Cardiac muscle cell (in vitro differentiated cells and primary cell): ENCODE data around the gene CMAS. TPM values are rescaled to one million over a fixed set of nuclear protein-coding genes. Genes with fewer than 3 reads are reported as not detected.

ENCODE experiments used
- DNase-seq, 2 donors: peaks; one replicate each; pipeline versions ENCODE4 v3.0.0 to v3.0.0-alpha.2; 2010 to 2017; ENCODE audit warnings: low read depth in 1 of 2, low spot score in 1 of 2
- H3K27ac ChIP-seq: fragments of 200-600 bp; sonication (generic); 2 replicates; pipeline ENCODE4 v1.5.1; 2016
- H3K27me3 ChIP-seq: fragments of 200-600 bp; sonication (generic); 2 replicates; pipeline ENCODE4 v1.6.0; 2016; ENCODE audit warnings: control low read depth
- H3K36me3 ChIP-seq: fragments of 200-600 bp; sonication (generic); 2 replicates; pipeline ENCODE4 v1.5.1; 2016; ENCODE audit warnings: control low read depth
- H3K4me1 ChIP-seq: fragments of 200-600 bp; sonication (generic); 2 replicates; pipeline ENCODE4 v1.8.1; 2017; ENCODE audit warnings: low read depth, mild to moderate bottlenecking, mixed run types
- H3K4me3 ChIP-seq: fragments of 200-600 bp; sonication (generic); 2 replicates; pipeline ENCODE4 v1.5.1; 2016; ENCODE audit warnings: mild to moderate bottlenecking
- H3K9me3 ChIP-seq: fragments of 200-600 bp; sonication (generic); 2 replicates; pipeline ENCODE4 v1.5.1; 2017; ENCODE audit warnings: low read depth, mild to moderate bottlenecking, control low read depth
- polyA plus RNA-seq: library from polyadenylated mRNA; unstranded; fragments of >200 nt; fragmentation: Nextera tagmentation; extraction: Ambion mirVana; gene quantifications from 2 replicates; pipeline ENCODE4 v1.2.1, GENCODE V29; 2016
- total RNA-seq: library from RNA; depleted of rRNA; stranded (reverse); fragments of >200 nt; gene quantifications from 2 replicates; pipeline ENCODE4 v1.2.3, GENCODE V29; 2016
- TF ChIP-seq, protein P1 (sequence below): IDR thresholded peaks from 2 replicates; pipeline ENCODE4 v1.5.1; 2012; ENCODE audit warnings: low read depth, mild to moderate bottlenecking, low read length

Gene CMAS
- total and polyA plus RNA-seq, 2 experiments from 2014 or later, result 26.1 to 82.7 TPM

DNA sequence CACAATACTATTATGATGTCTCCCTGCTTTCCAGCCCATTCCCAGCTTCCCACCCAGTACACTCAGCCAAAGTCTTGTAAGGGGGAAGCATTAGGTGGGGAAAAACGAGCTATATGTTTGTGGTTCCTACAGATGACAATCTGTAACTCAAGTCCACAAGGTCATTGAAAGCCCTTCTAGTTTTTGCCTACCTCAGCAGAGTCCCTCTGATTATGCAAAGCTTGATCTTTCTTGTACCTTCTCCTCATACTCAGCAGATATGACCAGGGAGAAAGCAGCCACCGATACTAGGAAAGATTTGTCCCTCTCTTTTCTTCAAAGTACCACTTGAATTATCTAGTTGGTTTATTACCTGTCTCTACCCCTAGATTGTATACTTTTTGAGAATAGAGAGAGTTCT, 10.6 kb downstream of the CMAS start:
- Histone ChIP-seq H3K27ac (no peak overlapping the region), H3K36me3 (peaks cover 38% of the 10 kb centered on the region), H3K4me3 (no peak overlapping the region), H3K9me3 (no peaks in the 10 kb centered on the region), H3K27me3 (no peaks in the 10 kb centered on the region), H3K4me1 (no peaks in the 10 kb centered on the region)
- TF ChIP-seq, protein P1, sequence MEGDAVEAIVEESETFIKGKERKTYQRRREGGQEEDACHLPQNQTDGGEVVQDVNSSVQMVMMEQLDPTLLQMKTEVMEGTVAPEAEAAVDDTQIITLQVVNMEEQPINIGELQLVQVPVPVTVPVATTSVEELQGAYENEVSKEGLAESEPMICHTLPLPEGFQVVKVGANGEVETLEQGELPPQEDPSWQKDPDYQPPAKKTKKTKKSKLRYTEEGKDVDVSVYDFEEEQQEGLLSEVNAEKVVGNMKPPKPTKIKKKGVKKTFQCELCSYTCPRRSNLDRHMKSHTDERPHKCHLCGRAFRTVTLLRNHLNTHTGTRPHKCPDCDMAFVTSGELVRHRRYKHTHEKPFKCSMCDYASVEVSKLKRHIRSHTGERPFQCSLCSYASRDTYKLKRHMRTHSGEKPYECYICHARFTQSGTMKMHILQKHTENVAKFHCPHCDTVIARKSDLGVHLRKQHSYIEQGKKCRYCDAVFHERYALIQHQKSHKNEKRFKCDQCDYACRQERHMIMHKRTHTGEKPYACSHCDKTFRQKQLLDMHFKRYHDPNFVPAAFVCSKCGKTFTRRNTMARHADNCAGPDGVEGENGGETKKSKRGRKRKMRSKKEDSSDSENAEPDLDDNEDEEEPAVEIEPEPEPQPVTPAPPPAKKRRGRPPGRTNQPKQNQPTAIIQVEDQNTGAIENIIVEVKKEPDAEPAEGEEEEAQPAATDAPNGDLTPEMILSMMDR, result no peak
- no peak for DNase-seq

DNA sequence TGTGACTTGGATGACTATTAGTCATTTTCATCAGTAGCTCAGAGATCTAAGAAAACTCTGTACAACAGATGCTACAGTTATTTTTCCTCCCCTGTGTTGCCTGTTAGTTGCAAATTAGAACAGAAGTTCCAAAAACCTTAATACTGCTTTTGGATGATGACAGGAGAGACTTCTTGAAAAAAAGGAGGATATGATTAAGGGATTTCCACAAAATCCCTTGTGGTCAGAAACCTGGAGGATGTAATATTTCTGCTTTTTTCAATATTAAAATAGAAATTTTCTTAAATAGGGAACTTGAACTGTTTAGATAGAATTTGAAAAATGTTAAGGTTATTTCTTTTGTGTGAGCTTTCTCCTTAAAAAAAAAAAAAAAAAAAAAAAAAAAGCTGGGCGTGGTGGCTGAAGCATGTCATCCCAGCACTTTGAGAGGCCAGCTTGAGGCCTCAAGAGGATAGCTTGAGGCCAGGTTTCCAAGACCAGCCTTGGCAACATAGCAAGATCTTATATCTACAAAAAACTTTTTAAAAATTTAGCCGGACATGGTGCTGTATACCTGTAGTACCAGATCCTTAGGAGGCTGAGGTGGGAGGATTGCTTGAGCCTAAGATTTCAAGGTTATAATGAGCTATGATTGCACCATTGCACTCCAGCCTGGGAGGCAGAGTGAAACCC, 14.1 kb downstream of the CMAS start:
- H3K36me3 ChIP-seq, result peaks cover 46% of the 10 kb centered on the region
- no peaks in the 10 kb centered on the region for H3K9me3 ChIP-seq
- no peaks in the 10 kb centered on the region for H3K27me3 ChIP-seq
- DNase-seq, result no peak
- H3K4me1 ChIP-seq, result no peaks in the 10 kb centered on the region
- H3K27ac ChIP-seq, result no peak overlapping the region
- TF ChIP-seq, protein P1, result no peak
- no peak overlapping the region for H3K4me3 ChIP-seq

DNA sequence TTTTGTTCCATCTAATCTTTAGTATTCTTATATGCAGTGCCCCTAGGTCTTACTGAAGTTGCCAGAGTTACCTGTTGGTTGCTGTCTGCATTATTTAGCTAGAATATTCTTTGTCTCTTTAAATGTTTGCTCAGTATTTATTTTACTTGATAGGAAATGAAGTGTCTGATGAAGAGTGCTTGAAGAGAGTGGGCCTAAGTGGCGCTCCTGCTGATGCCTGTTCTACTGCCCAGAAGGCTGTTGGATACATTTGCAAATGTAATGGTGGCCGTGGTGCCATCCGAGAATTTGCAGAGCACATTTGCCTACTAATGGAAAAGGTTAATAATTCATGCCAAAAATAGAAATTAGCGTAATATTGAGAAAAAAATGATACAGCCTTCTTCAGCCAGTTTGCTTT, 18.9 kb downstream of the CMAS start:
- H3K4me3 ChIP-seq, result no peak overlapping the region
- TF ChIP-seq, protein P1, result no peak
- peaks cover 31% of the 10 kb centered on the region for H3K36me3 ChIP-seq
- H3K9me3 ChIP-seq, result no peaks in the 10 kb centered on the region
- H3K4me1 ChIP-seq, result no peaks in the 10 kb centered on the region
- no peaks in the 10 kb centered on the region for H3K27me3 ChIP-seq
- no peak for DNase-seq
- H3K27ac ChIP-seq, result no peak overlapping the region

DNA sequence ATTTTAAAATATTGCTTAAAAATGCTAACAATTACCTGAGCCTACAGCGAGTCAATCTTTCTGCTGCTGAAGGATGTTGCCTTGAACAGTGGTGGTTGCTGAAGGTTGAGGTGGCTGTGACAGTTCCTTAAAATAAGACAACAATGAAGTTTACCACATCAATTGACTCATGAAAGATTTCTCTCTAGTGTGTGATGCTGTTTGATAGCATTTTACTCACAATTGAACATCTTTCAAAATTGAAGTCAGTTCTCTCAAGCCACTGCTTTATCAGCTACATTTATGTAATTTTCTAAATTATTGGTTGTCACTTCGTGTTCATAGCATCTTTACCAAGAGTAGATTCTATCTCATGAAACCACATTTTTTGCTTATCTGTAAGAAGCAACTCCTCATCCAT, 20.3 kb downstream of the CMAS start:
- DNase-seq, result no peak
- Histone ChIP-seq H3K27me3 (no peaks in the 10 kb centered on the region), H3K36me3 (peaks cover 22% of the 10 kb centered on the region), H3K4me1 (no peaks in the 10 kb centered on the region), H3K9me3 (no peaks in the 10 kb centered on the region), H3K4me3 (no peak overlapping the region), H3K27ac (no peak overlapping the region)
- TF ChIP-seq, protein P1, result no peak

DNA sequence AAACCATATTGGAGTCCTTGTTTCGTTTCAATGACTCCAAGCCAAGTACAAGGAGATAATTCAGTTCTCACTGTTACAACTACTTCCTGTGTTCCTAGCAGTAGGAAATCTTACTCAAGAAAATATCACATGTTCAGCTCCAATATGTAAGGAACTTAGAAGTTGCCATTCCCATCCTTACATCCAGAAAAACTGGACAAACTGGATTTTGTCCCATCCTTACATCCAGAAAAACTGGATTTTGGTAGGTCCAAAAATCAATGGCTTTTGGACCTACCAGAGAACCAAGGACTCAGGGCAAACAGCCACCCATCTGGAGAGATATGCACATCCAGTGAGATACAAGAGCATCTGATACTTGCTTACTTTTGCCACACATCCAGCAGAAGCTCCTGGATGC, 23.8 kb downstream of the CMAS start:
- no peaks in the 10 kb centered on the region for H3K27me3 ChIP-seq
- no peaks in the 10 kb centered on the region for H3K4me1 ChIP-seq
- no peak overlapping the region for H3K4me3 ChIP-seq
- H3K36me3 ChIP-seq, result peaks cover 12% of the 10 kb centered on the region
- no peak overlapping the region for H3K27ac ChIP-seq
- TF ChIP-seq, protein P1, result no peak
- H3K9me3 ChIP-seq, result no peaks in the 10 kb centered on the region
- peak in 1 of 2 donors; percentile 12 for DNase-seq
